GM20431 (cell line): Measurements from ENCODE around the gene C15orf40.
"Not testable (repeated sequence)": the region's sequence is repeated elsewhere in the genome, so short reads cannot be mapped to it uniquely, and the experiment has no call there.

ENCODE experiments used
- in situ Hi-C: fragments of 300-500 bp; cut with MseI, MboI; formaldehyde crosslinking; loops from one replicate; pipeline ENCODE4 v1.15.0; 2020; ENCODE audit warnings: low sequenced_read_pairs; ENCODE audit not compliant: unreplicated experiment

Gene C15orf40

GRCh38 chr15:83011271-83012075 lies at the start of gene C15orf40:
Gene C15orf40 (minus strand): TSS chr15:83011639. CDS start chr15:83011607, 32 bp downstream.
- in situ Hi-C loops, result no loop called here

GRCh38 chr15:83057696-83058376 lies 46.4 kb upstream of the C15orf40 start:
- in situ Hi-C loops, result no loop called here

- in situ Hi-C loops, result no loop called here
These were observed 45.6 kb upstream of the C15orf40 start for GRCh38 chr15:83057002-83057401.

- in situ Hi-C loops, result no loop called here
These were observed 41.7 kb upstream of the C15orf40 start for GRCh38 chr15:83053151-83053550.

- in situ Hi-C loops, result no loop called here
These were observed 35.2 kb upstream of the C15orf40 start for GRCh38 chr15:83046558-83047127.

GRCh38 chr15:83044156-83044555 lies 32.7 kb upstream of the C15orf40 start:
- in situ Hi-C loops, result no loop called here

GRCh38 chr15:83039206-83039605 lies 27.8 kb upstream of the C15orf40 start:
- in situ Hi-C loops, result no loop called here

GRCh38 chr15:83036253-83036652 lies 24.8 kb upstream of the C15orf40 start:
- in situ Hi-C loops, result no loop called here

GRCh38 chr15:83031234-83031633 lies 19.8 kb upstream of the C15orf40 start:
- in situ Hi-C loops, result not testable (repeated sequence)

GRCh38 chr15:83030021-83030420 lies 18.6 kb upstream of the C15orf40 start:
- in situ Hi-C loops, result no loop called here

GRCh38 chr15:83018436-83018835 lies 7.0 kb upstream of the C15orf40 start:
- in situ Hi-C loops, result no loop called here

GRCh38 chr15:83016906-83017305 lies 5.5 kb upstream of the C15orf40 start:
- in situ Hi-C loops, result no loop called here

GRCh38 chr15:83015361-83015760 lies 3.9 kb upstream of the C15orf40 start:
- in situ Hi-C loops, result no loop called here

- in situ Hi-C loops, result no loop called here
These were observed 2.8 kb upstream of the C15orf40 start for GRCh38 chr15:83014205-83014653.

- in situ Hi-C loops, result no loop called here
These were observed 1.2 kb upstream of the C15orf40 start for GRCh38 chr15:83012636-83013035.

- in situ Hi-C loops, result no loop called here
These were observed 612 bp upstream of the C15orf40 start for GRCh38 chr15:83012076-83012426.

- in situ Hi-C loops, result no loop called here
These were observed 649 bp downstream of the C15orf40 start for GRCh38 chr15:83010709-83011270.

GRCh38 chr15:83000672-83001031 lies 10.8 kb downstream of the C15orf40 start:
- in situ Hi-C loops, result not testable (repeated sequence)

GRCh38 chr15:82999905-83000671 lies 11.4 kb downstream of the C15orf40 start:
- in situ Hi-C loops, result loop anchor here (25.0 kb wide), 1 partner anchor 463 kb away; the partner anchor contains the start of gene RPS17

GRCh38 chr15:82999426-82999825 lies 12.0 kb downstream of the C15orf40 start:
- in situ Hi-C loops, result loop anchor here (25.0 kb wide), 1 partner anchor 462 kb away; the partner anchor contains the start of gene RPS17
